Measurements from ENCODE around the gene TRIO.

The TRIO gene

DNA sequence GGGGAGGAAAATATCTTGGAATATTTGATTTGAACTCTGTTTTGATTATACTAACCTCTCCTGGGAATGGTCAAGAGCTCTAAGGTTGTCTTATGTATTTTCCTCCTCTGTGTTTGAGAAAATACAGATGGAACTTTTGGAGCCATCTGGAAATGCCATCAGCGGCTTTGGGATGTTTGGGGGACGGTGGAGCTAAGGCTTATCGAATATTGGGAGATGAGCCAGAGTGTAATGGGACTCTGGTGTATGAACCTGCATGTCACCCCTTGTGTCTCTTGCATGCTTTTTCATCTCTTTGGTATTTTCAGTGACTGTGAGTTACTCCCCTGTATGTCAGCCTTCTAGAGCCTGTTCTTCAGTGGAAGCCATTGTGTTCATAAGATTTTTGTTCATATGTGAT is 258.5 kb downstream of the TRIO start:
- DNase-seq, result no peak

DNA sequence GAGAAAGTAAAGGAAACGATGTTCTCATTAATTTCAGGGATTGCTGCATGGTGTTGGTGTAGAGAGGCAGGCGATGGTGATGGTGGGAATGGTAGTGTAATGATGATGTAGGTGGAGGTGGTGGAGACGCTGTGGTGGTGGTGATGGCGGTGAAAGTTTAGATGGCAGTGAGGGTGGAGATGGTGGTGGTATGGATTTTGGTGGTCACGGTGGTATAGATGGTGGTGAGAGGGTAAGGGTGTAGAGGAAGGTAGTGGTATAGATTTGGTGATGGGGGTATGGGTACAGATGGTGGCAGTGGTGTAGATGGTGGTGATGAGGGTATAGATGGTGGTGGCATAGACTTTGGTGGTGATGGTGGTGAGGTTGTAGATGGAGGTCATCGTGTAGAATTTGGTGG is 259.3 kb downstream of the TRIO start:
- DNase-seq, result no peak

DNA sequence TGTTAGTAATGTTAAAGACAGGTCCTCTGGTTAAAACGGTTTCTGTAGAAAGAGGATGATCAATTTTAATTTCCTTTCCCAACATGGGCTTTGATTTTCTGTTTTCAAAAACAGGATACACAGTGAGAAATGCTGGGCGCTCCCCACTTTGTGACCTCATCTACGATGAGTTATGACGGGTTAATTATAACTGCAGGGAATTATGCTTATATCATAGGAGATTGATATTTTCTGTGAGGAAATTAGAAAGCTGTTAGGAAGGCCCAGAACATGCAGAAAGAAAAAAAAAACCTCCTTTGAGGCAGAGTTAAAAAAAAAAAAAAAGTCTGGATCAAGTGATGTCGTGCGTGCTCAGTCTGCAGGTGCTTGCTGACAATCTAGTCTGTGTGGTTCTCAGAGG is 261.6 kb downstream of the TRIO start:
- no peak for DNase-seq

DNA sequence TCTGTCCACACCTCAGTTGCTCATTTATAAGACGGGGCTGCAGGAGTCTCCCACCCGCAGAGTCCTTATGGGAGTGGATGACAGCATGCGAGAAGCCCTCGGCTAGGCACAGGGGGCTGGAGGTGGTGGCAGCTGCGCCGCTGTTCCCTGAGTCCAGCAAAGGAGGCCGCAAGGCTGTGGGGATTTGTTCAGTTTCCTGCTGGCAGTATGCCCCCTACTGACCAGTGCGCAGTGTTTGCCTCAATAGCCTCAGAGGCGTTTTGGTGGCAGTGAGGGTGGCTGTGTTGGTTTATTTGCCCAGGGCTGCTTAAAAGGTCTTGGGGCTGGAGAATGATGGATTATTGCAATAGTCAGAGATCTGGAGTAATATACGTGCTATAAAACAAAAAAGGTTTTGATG is 262.1 kb downstream of the TRIO start:
- DNase-seq, result no peak

DNA sequence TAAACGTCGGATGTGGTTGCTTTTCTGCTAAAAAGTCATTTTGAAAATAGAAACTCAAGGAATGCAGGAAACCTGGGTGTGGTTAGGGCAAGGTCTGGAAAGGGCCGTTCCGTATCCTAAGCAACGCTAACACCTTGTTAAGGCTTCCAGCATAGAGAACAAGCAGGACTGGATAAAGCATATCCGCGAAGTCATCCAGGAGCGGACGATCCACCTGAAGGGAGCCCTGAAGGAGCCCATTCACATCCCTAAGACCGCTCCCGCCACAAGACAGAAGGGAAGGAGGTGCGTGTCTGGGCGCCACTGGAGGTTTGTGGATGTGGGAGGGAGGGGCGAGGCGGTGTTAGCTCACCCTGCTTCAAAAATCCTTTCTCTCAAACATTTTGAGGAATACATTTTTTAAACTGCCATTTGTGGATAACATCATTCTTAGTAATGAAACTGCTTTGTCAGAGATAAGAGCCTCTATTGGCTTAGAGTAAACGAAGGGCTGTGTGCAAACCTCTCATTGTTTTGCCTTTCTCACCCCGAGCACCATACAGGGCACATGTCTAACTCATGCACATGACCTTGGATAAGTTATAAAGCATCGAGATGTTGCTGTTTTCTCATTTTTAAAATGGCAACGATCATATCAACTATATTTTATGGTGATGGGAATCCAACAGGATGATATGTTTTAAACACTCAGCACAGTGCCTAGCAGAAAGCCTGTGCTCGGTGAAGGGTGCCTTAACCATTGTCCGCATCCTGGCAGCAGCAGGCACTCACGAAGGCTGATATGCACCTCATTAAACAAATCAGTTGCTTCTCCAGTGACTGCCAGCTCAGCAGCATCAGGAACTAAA is 262.8 kb downstream of the TRIO start:
- no peak for DNase-seq

DNA sequence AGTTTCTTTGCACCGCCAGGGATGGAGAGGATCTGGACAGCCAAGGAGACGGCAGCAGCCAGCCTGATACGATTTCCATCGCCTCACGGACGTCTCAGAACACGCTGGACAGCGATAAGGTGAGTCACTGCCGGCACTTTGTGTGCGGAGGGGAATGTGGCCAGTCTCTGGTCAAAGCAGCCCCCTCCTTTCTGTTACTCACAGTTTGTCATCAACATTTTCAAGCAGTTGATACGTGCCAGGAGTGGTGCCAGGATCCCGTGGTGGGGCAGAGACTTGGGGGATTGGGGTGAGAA is 263.4 kb downstream of the TRIO start:
- DNase-seq, result no peak

DNA sequence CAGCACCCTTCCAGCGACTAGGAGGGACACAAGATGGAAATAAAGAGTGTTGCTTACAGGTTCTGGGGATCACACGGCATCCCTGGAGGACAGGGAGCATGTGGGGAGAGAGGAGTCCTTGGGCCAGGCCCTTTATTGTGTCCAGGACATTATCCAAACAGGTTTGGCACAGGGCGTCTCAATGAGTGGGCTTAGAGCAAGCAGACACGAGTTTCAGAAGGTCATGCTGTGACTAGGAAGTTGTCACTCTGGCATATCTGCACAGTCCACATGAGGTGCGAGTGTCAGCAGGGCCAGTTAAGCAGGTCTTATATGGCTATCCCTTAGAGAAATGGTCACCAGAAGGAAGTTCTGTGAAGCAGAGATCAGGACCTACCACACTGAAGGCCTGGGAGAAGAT is 263.9 kb downstream of the TRIO start:
- no peak for DNase-seq

DNA sequence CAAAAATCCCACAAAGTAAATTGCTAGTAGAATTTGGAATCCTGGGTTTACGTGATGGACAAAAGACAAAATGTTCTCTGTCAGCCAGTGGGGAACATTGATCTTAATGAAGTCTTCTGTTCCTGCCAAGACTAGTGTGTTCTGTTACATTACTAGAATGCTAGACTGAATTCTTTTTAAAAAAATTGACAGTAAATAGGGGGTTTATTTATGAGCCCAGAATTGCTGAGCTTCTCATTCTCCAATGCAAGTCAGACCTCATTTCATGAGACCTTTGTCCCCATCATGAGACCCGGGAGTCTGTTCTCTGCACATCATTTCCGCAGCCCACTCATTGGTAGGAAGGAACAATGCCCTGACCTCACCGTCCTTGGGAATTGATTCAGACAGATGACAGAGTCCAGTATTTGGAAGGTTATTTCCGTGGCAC is 264.6 kb downstream of the TRIO start:
- no peak for DNase-seq

DNA sequence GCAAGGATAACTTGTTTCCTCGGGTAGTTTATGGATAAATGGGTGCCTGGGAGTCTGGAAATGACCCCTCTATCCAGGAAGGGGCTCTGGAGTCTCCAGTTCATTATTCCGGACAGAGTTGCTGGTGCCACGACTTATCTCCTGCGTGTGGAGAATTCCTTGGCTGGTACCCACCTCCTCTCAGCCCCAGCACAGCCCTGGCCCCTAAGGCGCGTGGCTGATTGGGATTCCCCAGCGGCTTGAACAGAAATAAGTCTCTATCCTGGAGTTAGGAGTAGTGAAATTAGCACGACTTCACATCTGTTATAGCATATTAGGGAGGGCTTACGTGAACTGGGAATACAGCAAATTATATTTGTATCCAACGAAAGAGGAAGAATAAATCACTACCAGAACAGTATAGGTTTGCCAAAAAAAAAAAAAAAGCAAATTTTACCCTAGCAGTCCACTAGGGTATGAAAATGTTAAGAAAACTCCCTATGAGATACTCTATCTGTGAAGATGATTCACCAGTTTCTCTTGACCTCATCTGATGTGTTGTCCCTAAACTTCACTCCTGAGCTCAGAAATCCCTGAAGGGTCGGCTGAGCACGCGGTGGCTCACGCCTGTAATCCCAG is 265.9 kb downstream of the TRIO start:
- DNase-seq, result no peak

DNA sequence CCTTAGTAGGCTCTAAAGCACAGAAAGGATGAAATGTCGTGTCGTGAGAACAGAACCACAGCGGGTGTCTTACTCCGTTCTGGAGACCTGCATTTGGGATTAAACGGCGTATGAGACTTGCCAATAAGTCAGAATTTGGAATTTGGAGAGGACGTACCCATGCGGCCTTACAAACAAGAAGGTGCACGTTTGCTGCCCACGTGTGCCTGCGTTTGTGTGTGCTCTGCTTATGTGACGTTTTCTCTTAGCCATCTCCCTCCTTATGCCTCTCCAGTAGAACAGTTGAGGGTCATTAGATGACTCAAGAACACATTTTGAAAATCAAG is 266.9 kb downstream of the TRIO start:
- no peak for DNase-seq

DNA sequence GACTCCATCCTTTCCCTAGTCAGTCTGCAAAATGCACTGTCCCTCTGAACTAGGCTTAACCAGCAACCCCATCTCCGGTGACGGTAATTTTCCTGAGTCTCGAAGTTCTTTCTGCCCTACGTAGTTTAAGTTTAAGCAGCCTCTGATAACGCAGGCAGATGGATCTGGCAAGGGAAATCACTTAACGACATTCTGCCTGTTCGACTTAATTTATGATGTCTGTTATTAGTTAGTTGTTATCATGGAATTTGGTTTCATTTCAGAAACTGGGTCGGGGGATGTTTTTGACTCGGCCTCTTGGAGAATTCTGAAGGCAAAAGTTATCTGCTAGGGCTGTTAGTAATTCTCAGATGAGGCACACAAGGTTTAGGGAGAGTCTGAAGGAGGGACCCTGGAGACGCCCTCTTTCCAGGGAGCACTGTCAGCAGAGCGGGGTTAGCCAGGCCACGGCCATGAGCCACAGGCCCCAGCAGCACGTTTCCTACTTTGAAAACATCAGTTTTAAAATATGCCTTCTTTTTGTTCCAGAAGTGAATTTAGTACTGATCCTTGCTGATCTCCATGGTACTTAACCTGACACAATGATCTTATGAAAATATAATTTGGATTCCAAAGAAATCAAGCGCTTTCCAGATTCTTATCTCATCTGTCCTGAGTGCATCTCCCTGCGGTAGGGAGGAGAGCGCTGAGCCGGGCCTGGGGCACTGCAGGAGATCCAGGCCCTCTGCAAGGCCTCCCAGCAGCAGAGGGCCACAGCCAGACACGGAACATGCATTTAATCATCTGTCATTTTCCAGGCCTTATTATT is 267.5 kb downstream of the TRIO start:
- no peak for DNase-seq

DNA sequence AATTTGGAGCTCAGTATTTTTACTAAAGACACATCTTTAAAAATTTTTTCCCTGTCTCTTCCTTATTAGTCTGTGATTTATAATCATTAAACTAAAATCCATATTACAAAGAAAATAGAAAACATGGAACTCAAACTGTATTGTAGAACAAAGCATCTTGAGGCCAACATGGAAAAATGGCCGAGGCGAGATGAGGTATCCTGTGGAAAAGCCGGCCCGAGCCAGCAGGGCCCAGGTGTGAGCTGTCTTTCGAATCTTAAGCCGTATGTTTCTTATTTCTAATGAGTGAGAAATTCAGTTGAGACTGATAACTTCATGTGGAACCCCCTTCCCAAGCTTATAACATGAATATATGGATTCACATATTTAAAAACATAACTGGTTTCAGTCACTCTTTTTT is 268.1 kb downstream of the TRIO start:
- DNase-seq, result no peak

DNA sequence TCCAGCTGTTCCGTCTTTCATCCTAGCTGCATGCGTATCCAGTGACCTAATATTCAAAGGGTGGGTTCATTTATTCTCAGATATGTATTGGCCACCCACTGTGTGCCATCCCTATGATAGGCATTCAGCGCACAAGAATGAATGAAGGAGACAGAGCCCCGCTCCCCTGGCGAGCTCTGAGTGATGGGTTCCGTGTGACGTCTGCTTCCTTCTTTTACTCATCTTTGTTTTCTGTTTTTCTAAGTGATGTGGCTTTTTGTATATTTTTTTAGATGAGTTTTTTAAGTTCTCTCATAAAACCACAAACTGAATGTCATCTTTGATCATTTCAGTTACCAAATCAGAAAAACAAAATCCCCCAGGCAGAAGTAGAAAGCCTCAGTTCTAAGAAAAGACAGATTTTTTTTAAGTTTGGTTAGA is 270.2 kb downstream of the TRIO start:
- no peak for DNase-seq

DNA sequence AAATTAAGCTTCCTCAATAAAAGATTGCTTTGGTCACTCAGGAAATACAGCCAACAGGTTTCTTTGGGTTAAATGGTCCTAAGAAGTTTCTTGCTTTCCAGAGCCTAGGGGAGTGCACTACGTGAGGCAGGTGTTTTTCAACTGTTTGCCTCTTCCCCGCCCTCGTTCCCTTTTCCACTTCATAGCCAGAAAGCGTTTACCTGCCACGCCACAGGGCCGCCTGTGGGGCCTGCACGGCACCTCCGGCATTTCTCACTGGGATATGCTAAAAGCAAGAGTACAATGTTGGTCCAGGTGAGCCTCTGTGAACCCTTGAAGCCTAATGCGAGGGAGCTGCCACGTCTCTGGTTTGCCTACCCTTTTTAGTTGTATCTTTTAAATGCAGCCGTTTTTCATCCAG is 270.9 kb downstream of the TRIO start:
- DNase-seq, result no peak

DNA sequence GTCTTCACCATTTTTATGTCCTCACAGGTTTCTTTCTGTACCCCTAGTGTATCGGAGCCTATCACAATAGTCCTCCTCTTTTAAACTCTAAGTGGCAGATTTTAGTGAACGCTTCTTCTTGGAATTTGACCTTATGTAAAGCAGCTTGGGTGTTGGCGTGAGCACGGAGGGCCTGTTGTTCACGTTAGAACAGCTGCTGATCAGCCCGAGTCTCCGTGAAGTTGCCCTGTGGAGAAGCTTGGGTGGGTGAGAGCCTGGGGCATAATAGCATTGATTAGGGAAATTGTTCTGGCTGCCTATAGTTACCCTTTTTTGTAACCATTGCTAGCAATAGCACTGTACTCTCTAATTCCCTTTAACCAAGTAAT is 271.5 kb downstream of the TRIO start:
- DNase-seq, result no peak

DNA sequence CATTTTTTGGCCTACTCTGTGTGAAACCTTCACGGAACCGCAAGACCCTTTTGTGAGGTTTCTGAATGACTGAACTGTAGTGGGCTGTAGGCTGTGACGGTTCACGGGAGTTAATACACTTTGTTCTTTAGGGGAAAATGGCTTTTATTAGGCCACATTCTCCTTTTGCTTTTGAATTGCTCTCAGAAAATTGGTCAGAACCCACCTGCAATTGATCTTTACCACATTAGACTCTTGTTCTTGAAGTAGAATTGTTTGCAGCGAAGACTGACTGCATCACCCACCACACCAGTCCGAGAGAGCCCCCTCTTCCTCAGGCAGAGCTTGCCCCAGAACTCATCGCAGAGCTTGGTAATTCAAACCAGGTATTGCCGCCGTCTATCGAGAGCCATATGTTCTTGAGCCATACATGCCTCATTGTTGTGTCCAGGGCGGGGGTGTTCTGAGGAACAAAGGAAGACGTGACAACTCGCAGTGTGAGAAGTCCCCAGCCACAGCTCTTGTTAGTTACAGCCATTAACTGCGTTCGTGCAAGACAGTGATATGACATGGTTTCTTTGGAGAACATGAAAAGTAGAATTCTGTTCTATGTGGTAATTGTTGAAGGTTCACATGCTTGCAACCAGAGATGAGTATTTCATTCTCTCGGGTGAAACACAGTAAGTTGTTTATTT is 272.0 kb downstream of the TRIO start:
- no peak for DNase-seq

DNA sequence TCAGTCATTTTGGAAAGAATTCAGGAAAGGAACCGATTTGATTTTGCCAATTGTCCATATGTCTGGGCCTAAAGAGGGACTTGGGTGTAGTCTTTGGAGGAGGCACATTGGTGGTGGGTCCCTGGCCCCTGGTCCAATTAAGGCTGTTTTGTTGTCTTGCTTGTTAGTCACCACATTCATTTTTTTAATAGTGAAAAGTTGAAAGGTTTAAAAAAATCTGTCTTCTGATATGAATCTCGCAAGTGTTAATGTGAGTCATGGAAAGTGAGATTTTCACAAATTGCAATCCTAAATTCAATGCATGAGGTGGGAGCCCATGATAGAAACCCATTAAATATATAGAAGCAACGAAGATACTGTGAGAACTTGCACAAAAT is 272.5 kb downstream of the TRIO start:
- no peak for DNase-seq

DNA sequence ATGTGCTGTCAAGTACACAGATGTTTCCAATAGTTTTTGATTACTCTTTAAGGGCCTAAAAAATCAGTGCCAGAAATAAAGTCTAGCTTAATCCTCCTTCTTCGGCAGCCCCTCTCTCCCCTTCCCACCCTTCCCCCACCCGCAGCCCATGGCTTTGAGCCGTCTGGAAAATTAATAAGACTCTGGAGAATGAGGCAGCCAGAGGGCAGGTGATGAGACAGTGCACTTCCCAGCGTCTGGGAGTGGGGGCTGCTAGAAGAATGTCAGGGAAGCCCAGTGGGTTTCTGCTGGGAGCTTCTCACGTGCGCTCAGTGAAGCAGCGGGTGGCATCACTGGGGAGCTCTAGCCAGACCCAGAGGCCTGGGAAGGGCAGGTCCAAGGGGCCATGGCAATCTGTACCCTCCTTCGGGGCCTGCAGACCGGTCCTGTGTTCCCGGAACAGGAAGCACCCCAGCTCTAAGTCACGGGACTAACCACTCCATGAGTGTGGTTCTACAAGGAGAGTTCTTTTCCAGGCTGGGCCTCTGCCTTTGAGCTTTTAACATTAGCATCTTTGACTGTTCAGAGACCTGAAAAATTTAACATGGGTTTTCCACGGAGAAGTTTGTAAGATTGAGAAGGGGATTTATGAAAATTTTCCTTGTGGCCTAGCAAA is 273.6 kb downstream of the TRIO start:
- no peak for DNase-seq

DNA sequence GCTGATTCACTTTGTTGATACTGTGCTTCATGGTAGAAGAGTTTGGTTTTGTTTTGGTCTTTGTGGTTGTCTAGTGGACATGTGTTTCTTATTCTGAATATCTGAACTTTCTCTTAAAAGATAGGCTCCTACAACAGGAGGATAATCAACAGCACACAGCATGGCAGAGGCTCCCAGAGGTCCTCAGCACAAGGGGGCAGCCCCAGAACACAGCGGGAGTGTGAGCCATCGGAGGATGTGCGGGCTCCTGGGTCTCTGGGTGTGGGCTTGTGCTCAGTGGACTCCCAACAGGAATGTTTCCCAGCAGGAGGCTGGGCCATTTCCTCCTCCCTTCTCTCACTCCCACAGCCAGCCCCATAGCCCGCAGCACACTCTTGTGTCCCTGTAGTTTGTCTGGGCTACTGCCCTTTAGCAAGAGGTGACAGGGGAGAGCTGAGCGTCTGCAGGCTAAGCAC is 274.2 kb downstream of the TRIO start:
- no peak for DNase-seq

DNA sequence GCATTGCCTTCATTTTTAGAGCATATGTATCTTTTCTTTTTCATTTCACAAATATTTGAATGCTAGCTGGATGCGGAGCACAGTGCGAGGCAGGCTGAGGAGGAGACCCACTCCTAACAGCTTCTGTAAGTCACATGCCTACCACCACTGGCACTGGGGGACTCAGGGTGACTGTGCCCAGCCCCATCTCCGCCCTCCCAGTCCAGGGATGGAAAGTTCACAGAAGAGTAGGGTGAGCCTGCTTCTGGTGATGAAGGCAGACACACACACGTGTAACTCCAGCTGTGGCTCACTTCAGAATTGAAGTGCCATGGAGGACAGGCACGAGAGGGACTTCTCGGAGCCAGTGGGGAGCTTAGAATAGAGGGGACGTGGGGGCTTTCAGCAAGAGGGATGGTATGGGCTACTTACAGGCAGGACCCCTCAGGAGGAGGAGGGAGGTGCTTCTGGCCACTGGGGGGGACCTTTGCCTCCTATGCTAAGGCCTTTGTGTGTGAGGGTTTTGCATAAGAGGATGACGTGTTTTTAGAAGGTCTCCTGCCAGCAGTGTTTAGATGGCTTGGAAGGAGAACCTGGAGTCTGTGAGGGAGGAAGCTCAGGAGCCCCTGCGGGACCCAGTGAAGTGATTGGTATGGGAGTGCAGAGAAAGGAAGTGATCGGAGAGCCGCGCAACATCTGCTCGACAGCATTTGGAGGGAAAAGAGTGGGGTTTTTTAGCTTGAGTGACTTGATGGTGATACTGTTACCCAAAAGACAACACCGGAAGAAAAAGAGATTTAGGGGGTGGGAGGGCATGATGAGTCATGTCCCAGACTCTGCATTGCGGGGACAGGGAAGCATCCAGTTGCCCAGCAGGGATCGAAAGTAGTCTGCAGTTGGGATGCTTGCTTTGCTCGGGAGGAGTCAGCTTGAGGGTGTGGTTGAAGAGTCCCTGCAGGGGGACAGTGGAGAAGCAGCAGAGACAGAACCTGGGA is 274.9 kb downstream of the TRIO start:
- DNase-seq, result no peak

DNA sequence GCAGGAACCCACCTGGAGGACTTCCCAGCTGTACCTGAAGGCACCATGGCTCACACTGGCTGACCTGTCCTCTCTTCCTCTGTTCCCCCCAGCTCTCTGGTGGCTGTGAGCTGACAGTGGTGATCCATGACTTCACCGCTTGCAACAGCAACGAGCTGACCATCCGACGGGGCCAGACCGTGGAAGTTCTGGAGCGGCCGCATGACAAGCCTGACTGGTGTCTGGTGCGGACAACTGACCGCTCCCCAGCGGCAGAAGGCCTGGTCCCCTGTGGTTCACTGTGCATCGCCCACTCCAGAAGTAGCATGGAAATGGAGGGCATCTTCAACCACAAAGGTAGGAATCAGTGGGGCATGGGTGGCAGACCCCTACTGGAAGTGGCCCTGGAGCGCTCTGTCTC is 276.5 kb downstream of the TRIO start:
- no peak for DNase-seq

Measured in DMS 273 treated with DMSO at 0.1 percent for 48 hours (cell line).